ENCODE measurements around the gene PHC2.

PHC2 gene

DNA sequence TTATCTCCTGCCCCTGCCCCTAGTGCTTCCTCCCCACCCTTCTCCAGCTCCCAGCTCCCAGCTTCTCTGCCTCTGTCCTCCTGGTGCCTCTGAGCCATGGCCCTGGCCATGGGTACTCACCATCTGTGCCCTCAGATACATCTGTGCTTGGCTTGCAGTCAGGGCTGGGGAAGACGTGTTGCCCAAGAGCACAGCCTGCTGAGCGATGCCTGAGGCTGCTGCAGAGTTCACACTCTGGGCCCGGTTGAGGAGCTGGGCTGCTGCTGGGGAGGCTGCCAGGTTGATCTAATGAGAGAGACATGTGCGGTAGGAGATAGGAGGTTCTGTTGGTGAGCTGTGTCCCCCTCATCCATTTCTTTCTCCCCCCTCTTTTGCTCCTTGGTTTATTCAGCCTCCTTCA, 60.6 kb downstream of the PHC2 start:
- Histone ChIP-seq H3F3A (ENCODE audit: low read depth) (no peaks in the 10 kb centered on the region), H4K20me1 (ENCODE audit: insufficient read depth, low read length, poor library complexity, severe bottlenecking) (no peaks in the 10 kb centered on the region), H3K4me2 (ENCODE audit: low read depth, low read length, poor library complexity, severe bottlenecking) (no peak overlapping the region), H3K79me2 (ENCODE audit: insufficient read depth, low read length) (no peaks in the 10 kb centered on the region), H3K9me2 (replicated peaks; ENCODE audit: low read depth, low read length) (no peaks in the 10 kb centered on the region), H3K27me3 (ENCODE audit: insufficient read depth, low read length, poor library complexity, severe bottlenecking) (no peaks in the 10 kb centered on the region), H3K9me3 (ENCODE audit: insufficient read depth, low read depth, low read length) (no peaks in the 10 kb centered on the region), H3K36me3 (ENCODE audit: insufficient read depth, low read length) (no peaks in the 10 kb centered on the region), H3K4me1 (ENCODE audit: insufficient read depth, low read length, poor library complexity, severe bottlenecking) (peaks cover 3% of the 10 kb centered on the region), H3K4me3 (ENCODE audit: low read length, poor library complexity, severe bottlenecking) (no peak overlapping the region), H2AFZ (ENCODE audit: low read length) (no peak overlapping the region), H3K9ac (ENCODE audit: low read depth, low read length, poor library complexity, severe bottlenecking) (no peak overlapping the region)
- TF ChIP-seq CTCF (conservative IDR thresholded peaks at IDR 0.05; ENCODE audit: low read length) (no peak), EZH2phosphoT487 (IDR thresholded peaks at IDR 0.05; ENCODE audit: borderline replicate concordance) (no peak)

GRCh38 chr1:33369764-33370163, 61.1 kb downstream of the PHC2 start:
- H2AFZ ChIP-seq (ENCODE audit: low read length), result no peak overlapping the region
- no peak overlapping the region for H3K4me2 ChIP-seq (ENCODE audit: low read depth, low read length, poor library complexity, severe bottlenecking)
- H3K4me3 ChIP-seq (ENCODE audit: low read length, poor library complexity, severe bottlenecking), result no peak overlapping the region
- peaks cover 3% of the 10 kb centered on the region for H3K4me1 ChIP-seq (ENCODE audit: insufficient read depth, low read length, poor library complexity, severe bottlenecking)
- H3K9ac ChIP-seq (ENCODE audit: low read depth, low read length, poor library complexity, severe bottlenecking), result no peak overlapping the region
- TF ChIP-seq CTCF (conservative IDR thresholded peaks at IDR 0.05; ENCODE audit: low read length) (no peak), EZH2phosphoT487 (IDR thresholded peaks at IDR 0.05; ENCODE audit: borderline replicate concordance) (no peak)
- no peaks in the 10 kb centered on the region for H3K27me3 ChIP-seq (ENCODE audit: insufficient read depth, low read length, poor library complexity, severe bottlenecking)
- H3K79me2 ChIP-seq (ENCODE audit: insufficient read depth, low read length), result no peaks in the 10 kb centered on the region
- H3F3A ChIP-seq (ENCODE audit: low read depth), result no peaks in the 10 kb centered on the region
- no peaks in the 10 kb centered on the region for H3K9me3 ChIP-seq (ENCODE audit: insufficient read depth, low read depth, low read length)
- H3K36me3 ChIP-seq (ENCODE audit: insufficient read depth, low read length), result no peaks in the 10 kb centered on the region
- no peaks in the 10 kb centered on the region for H3K9me2 ChIP-seq (replicated peaks; ENCODE audit: low read depth, low read length)
- no peaks in the 10 kb centered on the region for H4K20me1 ChIP-seq (ENCODE audit: insufficient read depth, low read length, poor library complexity, severe bottlenecking)

DNA sequence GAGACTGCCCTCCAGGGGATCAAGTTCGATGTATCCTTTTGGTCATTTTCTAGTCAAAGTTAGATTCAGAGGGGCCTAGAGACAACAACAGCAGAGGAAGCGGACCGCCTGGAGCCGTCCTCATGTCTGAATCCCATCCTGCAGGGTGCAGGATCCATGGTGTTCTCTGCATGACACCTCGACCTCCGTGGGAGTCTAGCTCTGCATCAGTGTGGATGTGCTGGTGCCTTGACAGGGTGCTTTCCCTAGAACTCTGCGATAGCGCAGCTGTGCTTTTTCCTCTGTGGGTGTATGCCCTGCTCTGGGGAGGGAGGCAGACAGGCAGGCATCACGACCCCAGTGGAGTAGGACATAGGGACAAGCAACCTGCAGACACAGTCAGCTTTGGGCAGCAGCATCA, 61.8 kb downstream of the PHC2 start:
- H3K36me3 ChIP-seq (ENCODE audit: insufficient read depth, low read length), result no peaks in the 10 kb centered on the region
- H3K27me3 ChIP-seq (ENCODE audit: insufficient read depth, low read length, poor library complexity, severe bottlenecking), result no peaks in the 10 kb centered on the region
- peaks cover 3% of the 10 kb centered on the region for H3K4me1 ChIP-seq (ENCODE audit: insufficient read depth, low read length, poor library complexity, severe bottlenecking)
- no peaks in the 10 kb centered on the region for H3F3A ChIP-seq (ENCODE audit: low read depth)
- H4K20me1 ChIP-seq (ENCODE audit: insufficient read depth, low read length, poor library complexity, severe bottlenecking), result no peaks in the 10 kb centered on the region
- H3K79me2 ChIP-seq (ENCODE audit: insufficient read depth, low read length), result no peaks in the 10 kb centered on the region
- no peak overlapping the region for H2AFZ ChIP-seq (ENCODE audit: low read length)
- TF ChIP-seq EZH2phosphoT487 (IDR thresholded peaks at IDR 0.05; ENCODE audit: borderline replicate concordance) (no peak), CTCF (conservative IDR thresholded peaks at IDR 0.05; ENCODE audit: low read length) (no peak)
- H3K9me2 ChIP-seq (replicated peaks; ENCODE audit: low read depth, low read length), result no peaks in the 10 kb centered on the region
- no peak overlapping the region for H3K4me3 ChIP-seq (ENCODE audit: low read length, poor library complexity, severe bottlenecking)
- no peaks in the 10 kb centered on the region for H3K9me3 ChIP-seq (ENCODE audit: insufficient read depth, low read depth, low read length)
- no peak overlapping the region for H3K9ac ChIP-seq (ENCODE audit: low read depth, low read length, poor library complexity, severe bottlenecking)
- H3K4me2 ChIP-seq (ENCODE audit: low read depth, low read length, poor library complexity, severe bottlenecking), result no peak overlapping the region
